Esophagus muscularis mucosa (tissue), 4 donors: ENCODE measurements around the gene SLC16A6. TPM values are rescaled to one million over a fixed set of nuclear protein-coding genes. Genes with fewer than 3 reads are reported as not detected.
"Not testable (repeated sequence)": the region's sequence is repeated elsewhere in the genome, so short reads cannot be mapped to it uniquely, and the experiment has no call there.

Experiments
- DNase-seq: peaks from one replicate; pipeline ENCODE4 v3.0.0-alpha.2; 2017; ENCODE audit errors: extremely low spot score
- H3K27ac ChIP-seq, 4 donors: fragments of 200-600 bp; sonication (generic); replicated peaks in 1 of 4; 1 replicate in 3 of 4; 2 replicates in 1 of 4; pipeline ENCODE4 v1.5.1; 2016 to 2019; ENCODE audit warnings: mild to moderate bottlenecking in 1 of 4
- H3K27me3 ChIP-seq, 4 donors: fragments of 200-600 bp; sonication (generic); one replicate each; pipeline versions ENCODE4 v1.5.1 to v1.6.0; 2016 to 2019
- H3K36me3 ChIP-seq, 4 donors: fragments of 200-600 bp; sonication (generic); one replicate each; pipeline ENCODE4 v1.5.1; 2016 to 2019
- H3K4me1 ChIP-seq, 4 donors: fragments of 200-600 bp; sonication (generic); one replicate each; pipeline ENCODE4 v1.5.1; 2016 to 2019
- H3K4me3 ChIP-seq, 4 donors: fragments of 200-600 bp; sonication (generic); 1 replicate in 2 of 4; 2 replicates in 2 of 4; pipeline ENCODE4 v1.5.1; 2016 to 2019; ENCODE audit warnings: mild to moderate bottlenecking in 4 of 4, moderate library complexity in 1 of 4
- H3K9me3 ChIP-seq, 4 donors: fragments of 200-600 bp; sonication (generic); 1 replicate in 3 of 4; 2 replicates in 1 of 4; pipeline ENCODE4 v1.5.1; 2016 to 2019
- CTCF ChIP-seq, 3 experiments: fragments of 200-600 bp in 2 of 3; fragments of 450-650 bp in 1 of 3; sonication (generic) in 2 of 3; IDR thresholded peaks; one replicate each; pipeline ENCODE4 v1.5.1; 2017 to 2019; ENCODE audit warnings: antibody characterized with exemption in 3 of 3, mild to moderate bottlenecking in 2 of 3, moderate library complexity in 1 of 3
- EP300 ChIP-seq: sonication (generic); formaldehyde crosslinking; IDR thresholded peaks from one replicate; pipeline ENCODE4 v1.6.1; 2017; ENCODE audit warnings: antibody characterized with exemption
- POLR2A ChIP-seq: fragments of 450-650 bp; IDR thresholded peaks from one replicate; pipeline ENCODE4 v1.6.1; 2017; ENCODE audit warnings: antibody characterized with exemption, moderate library complexity, mild to moderate bottlenecking, low read depth
- POLR2AphosphoS5 ChIP-seq, 2 donors: sonication (generic); formaldehyde crosslinking; IDR thresholded peaks; one replicate each; pipeline ENCODE4 v1.6.1; 2017; ENCODE audit warnings: antibody characterized with exemption in 2 of 2
- WGBS: methylation state at CpG from one replicate; pipeline ENCODE4 v1.1.5; 2018; 5-methylcytosine and 5-hydroxymethylcytosine counted together
- intact Hi-C: fragments of 100-400 bp; cut with DNase I; formaldehyde crosslinking; loops from one replicate; pipeline ENCODE4 v1.15.1; 2023
- total RNA-seq, 4 donors: library from RNA; depleted of rRNA; stranded (reverse); fragments of >200 nt; gene quantifications; one replicate each; pipeline versions ENCODE4 v1.1.0 to v1.2.1, GENCODE V29; 2016

The SLC16A6 gene
- total RNA-seq, 4 donors from 2014 or later = 0.33 to 0.42 (median 0.34) TPM; not detected in 1

- WGBS = 76% methylated on average over 3 of the region's 3 CpGs
- peak overlapping the region in 1 of 4 donors; percentile 71 for H3K27ac ChIP-seq
- intact Hi-C loops = no loop called here
Observed at GRCh38 chr17:68238871-68239253, 52.1 kb downstream of the SLC16A6 start.

GRCh38 chr17:68238164-68238870, 52.6 kb downstream of the SLC16A6 start:
- Histone ChIP-seq H3K27ac (peak overlapping the region in 3 of 4 donors; percentile 55 to 71 (median 70)), H3K27me3 (no peaks in the 10 kb centered on the region), H3K4me1 (no peaks in the 10 kb centered on the region), H3K36me3 (no peaks in the 10 kb centered on the region), H3K4me3 (no peak overlapping the region), H3K9me3 (no peaks in the 10 kb centered on the region)
- DNase-seq = no peak
- 70% methylated on average over 3 of the region's 3 CpGs for WGBS
- TF ChIP-seq POLR2AphosphoS5 (IDR thresholded peaks at IDR 0.05) = no peak
- TF ChIP-seq CTCF (IDR thresholded peaks at IDR 0.05) = no peak
- TF ChIP-seq POLR2A = no peak
- no peak for TF ChIP-seq EP300
- intact Hi-C loops = no loop called here

More at GRCh38 chr17:68238871-68239253, 52.1 kb downstream of the SLC16A6 start:
- no peaks in the 10 kb centered on the region for H3K27me3 ChIP-seq
- H3K4me3 ChIP-seq = no peak overlapping the region
- no peaks in the 10 kb centered on the region for H3K9me3 ChIP-seq
- no peak for DNase-seq
- no peaks in the 10 kb centered on the region for H3K4me1 ChIP-seq
- no peaks in the 10 kb centered on the region for H3K36me3 ChIP-seq
- TF ChIP-seq POLR2AphosphoS5 (IDR thresholded peaks at IDR 0.05) = no peak
- TF ChIP-seq EP300 = no peak
- no peak for TF ChIP-seq CTCF (IDR thresholded peaks at IDR 0.05)
- no peak for TF ChIP-seq POLR2A

DNA sequence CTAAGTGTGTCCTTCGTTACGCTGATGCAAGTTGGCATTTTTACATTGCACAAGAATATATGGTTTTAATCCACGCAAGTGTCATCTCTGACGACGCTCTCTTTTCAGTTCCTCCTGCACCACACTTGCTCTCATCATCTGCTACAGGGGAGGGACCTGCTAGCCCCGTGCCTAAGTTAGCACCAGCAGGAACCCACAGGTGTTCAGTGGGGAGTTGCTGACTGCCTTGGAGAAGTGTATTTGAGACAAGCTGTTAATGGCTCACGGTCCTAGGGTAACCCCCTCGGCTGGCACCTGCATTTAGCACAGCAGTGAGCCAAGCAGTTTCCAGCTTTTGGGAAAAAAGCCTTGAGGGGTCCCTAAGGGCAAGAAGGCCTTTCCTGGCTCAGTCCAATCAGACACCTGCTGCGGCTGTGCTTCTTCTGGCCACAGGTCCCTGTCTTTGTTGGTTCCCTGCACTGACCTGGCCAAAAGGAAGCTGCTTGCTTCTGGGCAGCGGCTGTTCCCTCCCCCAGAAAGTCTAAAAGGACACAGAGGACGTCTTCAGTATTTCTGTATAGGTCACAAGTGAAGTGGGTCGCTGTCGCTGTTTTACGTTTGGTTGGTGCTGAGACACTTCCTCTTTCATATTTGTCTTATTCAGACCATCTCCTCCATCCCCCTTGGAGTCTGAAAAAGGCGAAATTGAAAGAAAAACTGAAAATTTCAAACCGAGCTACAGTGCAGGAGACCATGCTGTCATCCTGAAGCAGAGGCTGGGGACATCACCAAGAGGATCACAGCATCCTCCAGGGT, 53.4 kb downstream of the SLC16A6 start:
- intact Hi-C loops, H3K27me3 ChIP-seq, DNase-seq, H3K4me1 ChIP-seq, H3K36me3 ChIP-seq, H3K9me3 ChIP-seq: not testable (repeated sequence)
- Histone ChIP-seq H3K27ac (peak overlapping the region; percentile 55 to 71 (median 67)), H3K4me3 (peak overlapping the region in 2 of 4 donors; percentile 9 to 12)
- TF ChIP-seq POLR2AphosphoS5 (IDR thresholded peaks at IDR 0.05) = peak in 1 of 2 donors; percentile 40
- WGBS = 68% methylated on average over 13 of the region's 16 CpGs

DNA sequence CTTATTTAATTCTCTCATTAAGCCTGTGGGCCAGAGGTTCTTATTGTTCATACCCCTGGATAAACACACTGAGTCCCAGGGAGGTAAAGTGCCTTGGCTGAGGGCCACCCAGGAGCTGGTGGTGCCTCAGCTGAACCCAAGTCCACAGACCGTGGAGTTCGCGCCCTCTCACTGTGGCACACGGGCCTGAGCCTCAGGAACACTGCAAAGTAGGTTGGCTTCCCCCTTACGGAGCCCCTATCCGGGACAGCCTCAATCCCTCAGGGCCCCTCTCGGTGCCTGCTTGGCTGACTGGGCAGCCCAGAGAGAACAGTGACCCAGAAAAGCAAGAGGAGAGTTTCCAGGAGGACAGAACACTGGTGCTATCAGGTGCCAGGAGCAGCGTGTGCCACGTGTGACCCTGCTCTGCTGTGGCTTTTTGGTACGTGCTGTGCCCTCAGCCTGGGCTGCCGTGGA, 55.6 kb downstream of the SLC16A6 start:
- H3K27ac ChIP-seq = peak overlapping the region; percentile 43 to 61 (median 58)
- DNase-seq, H3K36me3 ChIP-seq, intact Hi-C loops, H3K4me3 ChIP-seq, H3K9me3 ChIP-seq, H3K27me3 ChIP-seq, H3K4me1 ChIP-seq: not testable (repeated sequence)
- WGBS = 90% methylated on average over 7 of the region's 11 CpGs

- intact Hi-C loops, H3K27me3 ChIP-seq, DNase-seq, H3K4me3 ChIP-seq, H3K36me3 ChIP-seq, H3K4me1 ChIP-seq, H3K9me3 ChIP-seq: not testable (repeated sequence)
- 82% methylated on average over 12 of the region's 12 CpGs for WGBS
- peak overlapping the region; percentile 43 to 61 (median 58) for H3K27ac ChIP-seq
Observed at GRCh38 chr17:68234726-68235335, 56.1 kb downstream of the SLC16A6 start.

DNA sequence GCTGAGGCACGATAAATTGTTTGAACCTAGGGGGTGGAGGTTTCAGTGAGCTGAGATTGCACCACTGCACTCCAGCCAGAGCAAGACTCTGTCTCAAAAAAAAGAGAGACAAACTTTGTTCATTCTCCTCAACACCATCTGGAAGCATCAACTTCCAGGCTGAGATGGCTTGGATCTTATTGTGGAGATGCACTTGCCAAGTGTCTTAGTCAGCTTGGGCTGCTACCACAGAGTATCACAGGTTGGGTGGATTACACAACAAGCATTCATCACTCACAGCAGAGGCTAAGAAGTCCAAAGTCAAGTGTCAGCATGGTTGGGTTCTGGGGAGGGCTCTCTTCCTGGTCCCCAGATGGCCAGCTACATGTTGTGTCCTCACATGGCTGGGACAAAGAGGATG, 58.2 kb downstream of the SLC16A6 start:
- peak overlapping the region in 1 of 4 donors; percentile 31 for H3K27ac ChIP-seq
- 85% methylated on average over 1 of the region's 1 CpG for WGBS
- DNase-seq = peak; percentile 82

More for the DNA sequence above, 58.2 kb downstream of the SLC16A6 start:
- H3K9me3 ChIP-seq, H3K4me3 ChIP-seq, H3K4me1 ChIP-seq, intact Hi-C loops, H3K27me3 ChIP-seq, H3K36me3 ChIP-seq: not testable (repeated sequence)
- peak in 1 of 2 donors; percentile 49 for TF ChIP-seq POLR2AphosphoS5 (IDR thresholded peaks at IDR 0.05)
